Suppressor macrophage (primary cell): Measurements from ENCODE around the gene CSNK1D.
"Not testable (repeated sequence)": the region's sequence is repeated elsewhere in the genome, so short reads cannot be mapped to it uniquely, and the experiment has no call there.

ENCODE experiments used
- DNase-seq, 4 experiments: peaks; one replicate each; pipeline ENCODE4 v3.0.0-alpha.2; 2020 to 2022

Gene CSNK1D

GRCh38 chr17:82213251-82214011, 60.1 kb downstream of the CSNK1D start:
- peak; percentile 94 to 97 (median 96) for DNase-seq

DNA sequence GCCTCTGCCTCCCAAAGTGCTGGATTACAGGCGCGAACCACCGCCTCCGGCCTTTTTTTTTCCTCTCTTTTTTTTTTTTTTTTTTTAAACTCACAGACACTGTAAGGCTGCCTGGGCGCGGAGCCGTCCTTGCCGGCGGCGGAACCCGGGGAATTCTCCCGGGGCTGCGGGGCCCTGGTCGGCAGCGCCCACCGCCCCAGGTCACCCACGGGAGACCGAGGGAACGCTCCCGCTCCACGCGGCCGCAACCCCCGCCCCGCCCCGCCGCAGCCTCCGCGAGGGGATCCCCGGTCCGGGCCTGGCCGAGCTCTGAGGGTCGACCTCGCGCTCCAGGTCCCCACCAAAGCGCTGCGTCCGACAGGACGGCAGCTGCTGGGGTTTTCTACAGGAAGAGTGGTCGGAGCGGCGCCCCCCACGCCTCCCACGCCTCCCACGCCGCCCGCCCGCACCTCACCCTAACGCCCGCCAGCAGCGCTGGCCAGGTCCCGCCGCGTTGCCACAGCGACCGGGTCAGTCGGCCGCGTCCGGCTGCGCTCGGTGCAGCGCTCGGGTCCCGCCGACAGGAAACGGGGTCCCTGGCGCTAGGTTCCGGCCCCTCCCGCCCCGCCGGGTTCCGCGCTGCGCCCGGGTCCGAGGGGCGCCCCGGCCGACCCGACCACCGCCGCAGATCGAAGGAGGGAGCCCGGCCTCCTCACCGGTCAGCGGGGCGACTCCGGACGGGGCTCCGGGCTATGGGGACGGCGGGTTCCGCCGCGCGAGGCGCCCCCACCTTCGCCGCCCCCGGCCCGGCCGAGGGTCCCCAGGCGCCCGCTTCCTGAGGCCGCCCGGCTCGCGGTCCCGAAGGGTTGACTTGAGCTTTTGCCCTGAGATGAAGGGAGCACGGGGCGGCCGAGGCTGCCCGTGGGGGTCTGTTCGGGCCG, 60.9 kb downstream of the CSNK1D start, which contains the start of gene CCDC57:
Gene CCDC57, minus strand, starts transcription at position 512 of the 920 bp plus-strand sequence. CDS start 10,898 bp downstream, outside the sequence.
- DNase-seq = peak; percentile 87 to 95 (median 91)

GRCh38 chr17:82210655-82211054, 62.8 kb downstream of the CSNK1D start:
- DNase-seq = not testable (repeated sequence)

- peak; percentile 84 to 94 (median 92) for DNase-seq
These were observed 67.6 kb downstream of the CSNK1D start for GRCh38 chr17:82205720-82206508.

GRCh38 chr17:82204831-82205719, 68.4 kb downstream of the CSNK1D start:
- peak in 2 of 4 experiments; percentile 35 to 59 for DNase-seq

DNA sequence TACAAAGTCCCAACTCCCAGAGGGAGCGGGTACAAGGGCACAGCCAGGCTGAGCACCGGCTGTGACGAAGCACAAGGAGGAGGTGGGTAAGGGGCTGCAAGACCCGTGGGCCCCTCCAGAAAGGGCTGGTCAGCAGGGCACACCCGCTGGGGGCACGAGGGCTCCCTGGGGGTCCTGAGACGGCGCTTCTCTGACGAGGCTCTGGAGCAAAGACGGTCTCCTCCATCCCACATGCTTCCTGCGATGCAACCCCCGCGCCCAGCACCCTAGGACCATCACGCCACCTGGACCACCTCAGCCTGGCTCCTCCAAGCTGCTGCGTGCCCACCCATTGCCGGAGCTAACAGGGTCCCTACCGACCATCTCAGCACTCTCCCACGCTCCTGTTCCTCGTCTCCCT, 69.6 kb downstream of the CSNK1D start:
- DNase-seq = no peak

- no peak for DNase-seq
These were observed 70.5 kb downstream of the CSNK1D start for GRCh38 chr17:82202981-82203380.

DNA sequence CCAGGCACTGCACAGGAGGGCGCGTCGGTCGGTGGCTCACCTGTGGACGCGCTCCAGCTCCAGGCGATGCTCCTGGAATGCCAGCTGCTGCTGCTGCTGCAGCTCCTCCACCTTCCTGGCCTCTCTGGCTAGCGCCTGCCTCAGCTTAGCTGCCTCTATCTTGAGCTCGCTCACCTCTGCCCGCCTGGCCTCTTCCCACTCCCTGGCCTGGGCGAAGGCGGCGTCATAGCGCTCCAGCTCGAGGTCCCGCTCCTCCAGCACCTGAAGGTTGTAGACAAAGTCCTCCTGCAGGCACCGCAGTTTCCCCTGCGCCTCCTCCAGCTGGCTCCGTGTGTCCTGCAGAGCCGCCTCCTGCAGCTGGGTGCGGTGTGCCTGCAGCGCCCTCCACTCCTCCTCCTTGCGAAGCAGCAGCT, 72.0 kb downstream of the CSNK1D start:
- no peak for DNase-seq

- DNase-seq = no peak
These were observed 72.6 kb downstream of the CSNK1D start for GRCh38 chr17:82200743-82201497.

DNA sequence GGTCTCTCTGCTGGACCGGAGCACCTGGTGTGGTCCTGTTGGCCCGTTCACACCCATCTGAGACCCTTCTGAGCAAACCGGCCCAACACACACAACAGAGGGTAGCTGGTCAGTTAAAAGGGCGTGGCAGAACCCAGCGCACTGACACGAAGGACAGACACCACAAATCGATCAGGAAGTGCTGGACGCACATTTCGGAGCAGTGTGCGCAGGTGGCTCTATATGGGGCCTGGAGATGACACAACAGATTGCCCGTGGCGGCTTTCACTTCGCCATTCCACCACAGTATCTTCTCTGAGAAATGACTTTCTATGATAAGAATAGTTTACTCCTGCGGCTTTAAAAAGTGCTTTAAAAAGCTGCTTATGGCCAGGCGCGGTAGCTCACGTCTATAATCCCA, 73.4 kb downstream of the CSNK1D start:
- DNase-seq = no peak

GRCh38 chr17:82199496-82199895, 74.0 kb downstream of the CSNK1D start:
- DNase-seq = no peak

DNA sequence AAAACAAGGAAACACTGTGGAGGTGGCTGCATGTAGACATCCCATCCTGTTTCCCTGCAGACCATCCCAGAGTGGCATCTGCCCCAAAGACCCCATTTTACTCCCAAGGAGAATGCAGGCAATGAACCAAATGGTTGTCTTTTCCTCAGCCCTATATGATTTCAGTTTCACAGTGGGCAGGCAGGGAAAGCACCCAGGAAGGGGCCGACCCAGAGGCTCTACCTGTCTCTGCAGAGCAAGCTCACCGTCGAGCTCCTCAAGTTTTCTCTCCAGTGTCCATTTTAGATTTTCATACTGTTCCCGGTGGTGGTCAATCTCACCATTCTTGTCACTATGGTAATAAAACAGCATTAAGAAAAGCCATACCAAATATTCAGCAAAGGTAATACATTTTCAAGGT, 75.4 kb downstream of the CSNK1D start:
- no peak for DNase-seq

DNA sequence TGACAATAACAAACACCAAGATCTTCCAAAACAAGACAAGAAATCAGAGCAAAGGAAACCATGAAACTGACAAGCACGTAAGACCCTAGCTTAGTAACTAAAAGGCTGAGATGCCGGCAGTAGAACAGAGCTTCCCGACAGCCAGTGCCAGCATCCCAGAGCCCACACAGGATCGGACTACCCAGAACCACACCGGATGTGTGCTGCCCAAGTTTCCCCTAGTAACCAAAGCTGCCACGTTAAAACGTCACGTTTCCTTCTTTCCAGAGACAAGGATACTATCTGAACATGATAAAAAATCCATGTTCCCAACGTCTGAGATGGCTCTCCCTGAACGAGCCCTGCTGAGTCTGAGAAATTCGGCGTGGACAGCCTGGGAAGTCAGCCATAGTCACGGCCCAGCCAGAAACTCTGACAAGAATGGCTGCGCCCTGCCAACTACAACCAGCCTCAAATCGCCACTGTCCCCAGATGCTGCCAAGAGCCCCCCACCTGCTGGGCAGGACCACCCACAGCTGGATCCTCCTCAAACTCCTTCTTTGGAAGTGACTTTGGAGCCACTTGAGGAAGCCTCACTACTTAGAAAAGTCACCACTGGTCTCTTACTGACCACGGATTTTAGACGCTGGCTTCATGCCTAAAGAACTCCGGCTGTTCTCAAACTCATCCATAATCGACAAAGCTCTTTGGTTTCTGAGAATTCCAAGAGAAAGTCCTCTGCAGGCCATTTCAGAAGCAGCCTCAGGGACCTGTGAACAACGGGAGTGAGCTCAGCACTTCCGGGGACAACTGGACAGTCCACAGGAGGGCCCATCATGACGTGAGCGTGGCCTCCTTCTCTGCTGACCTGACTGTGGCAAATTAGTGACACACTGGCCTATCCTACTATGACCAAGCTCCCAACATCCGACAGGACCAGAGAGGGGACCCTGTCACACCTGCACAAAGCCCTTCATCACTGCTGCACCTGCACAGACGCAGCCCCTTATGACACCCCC, 77.5 kb downstream of the CSNK1D start:
- DNase-seq = no peak

DNA sequence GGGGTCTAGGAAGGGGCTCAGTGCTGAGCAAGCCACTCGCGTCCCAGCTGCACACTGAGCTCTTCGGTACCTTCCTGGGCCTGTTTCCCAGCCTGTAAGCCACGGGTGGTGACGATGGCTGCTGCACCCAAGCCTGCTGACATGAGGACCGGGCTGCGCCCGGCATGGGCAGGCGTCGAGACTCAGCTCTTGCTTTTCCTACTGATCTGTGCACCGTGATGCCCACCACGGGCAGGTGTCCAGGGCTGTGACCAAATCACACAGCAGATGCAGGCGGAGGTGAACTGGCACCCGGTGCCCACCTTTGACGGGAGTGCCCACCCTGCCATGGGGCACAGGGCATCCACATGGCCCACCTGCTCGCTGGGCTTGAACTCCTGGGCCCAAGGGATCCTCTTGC, 78.7 kb downstream of the CSNK1D start:
- DNase-seq = no peak

GRCh38 chr17:82193520-82194220, 79.8 kb downstream of the CSNK1D start:
- DNase-seq = peak; percentile 72 to 89 (median 86)

DNA sequence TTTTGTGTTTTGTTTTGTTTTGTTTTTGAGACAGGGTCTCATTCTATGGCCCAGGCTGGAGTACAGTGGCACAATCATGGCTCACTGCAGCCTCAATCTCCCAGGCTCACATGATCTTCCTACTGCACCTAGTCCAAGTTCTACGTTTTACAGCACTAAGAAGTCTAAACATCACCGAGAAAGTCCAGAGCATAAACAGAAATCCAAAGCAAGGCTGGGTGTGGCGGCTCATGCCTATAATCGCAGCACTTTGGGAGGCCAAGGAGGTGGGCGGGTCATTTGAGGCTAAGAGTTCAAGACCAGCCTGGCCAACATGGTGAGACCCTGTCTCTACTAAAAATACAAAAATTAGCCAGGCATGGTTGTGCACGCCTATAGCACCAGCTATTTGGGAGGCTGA, 80.5 kb downstream of the CSNK1D start:
- DNase-seq = not testable (repeated sequence)
